HL-60 (cell line): ENCODE measurements around the gene HSPA4L.

Source experiments
- POLR2AphosphoS5 ChIP-seq: IDR thresholded peaks from 2 replicates; pipeline ENCODE4 v1.6.1; 2012; ENCODE audit warnings: low read depth
- TF ChIP-seq, protein P1 (sequence below): IDR thresholded peaks from one replicate; pipeline ENCODE4 v1.5.1; 2011; ENCODE audit warnings: low read length, control low read depth, inconsistent platforms; ENCODE audit not compliant: insufficient read depth

DNA sequence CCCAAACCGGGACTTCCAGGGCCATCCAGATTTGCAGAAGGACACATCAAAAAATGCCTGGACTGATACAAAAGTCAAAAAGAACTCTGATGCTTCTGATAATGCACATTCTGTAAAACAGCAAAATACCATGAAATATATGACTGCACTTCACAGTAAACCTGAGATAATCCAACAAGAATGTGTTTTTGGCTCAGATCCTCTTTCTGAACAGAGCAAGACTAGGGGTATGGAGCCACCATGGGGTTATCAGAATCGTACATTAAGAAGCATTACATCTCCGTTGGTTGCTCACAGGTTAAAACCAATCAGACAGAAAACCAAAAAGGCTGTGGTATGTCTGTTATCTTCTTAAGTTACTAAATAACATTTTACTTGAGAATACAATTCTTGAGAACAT, 107.8 kb downstream of the HSPA4L start:
- TF ChIP-seq, protein P1, sequence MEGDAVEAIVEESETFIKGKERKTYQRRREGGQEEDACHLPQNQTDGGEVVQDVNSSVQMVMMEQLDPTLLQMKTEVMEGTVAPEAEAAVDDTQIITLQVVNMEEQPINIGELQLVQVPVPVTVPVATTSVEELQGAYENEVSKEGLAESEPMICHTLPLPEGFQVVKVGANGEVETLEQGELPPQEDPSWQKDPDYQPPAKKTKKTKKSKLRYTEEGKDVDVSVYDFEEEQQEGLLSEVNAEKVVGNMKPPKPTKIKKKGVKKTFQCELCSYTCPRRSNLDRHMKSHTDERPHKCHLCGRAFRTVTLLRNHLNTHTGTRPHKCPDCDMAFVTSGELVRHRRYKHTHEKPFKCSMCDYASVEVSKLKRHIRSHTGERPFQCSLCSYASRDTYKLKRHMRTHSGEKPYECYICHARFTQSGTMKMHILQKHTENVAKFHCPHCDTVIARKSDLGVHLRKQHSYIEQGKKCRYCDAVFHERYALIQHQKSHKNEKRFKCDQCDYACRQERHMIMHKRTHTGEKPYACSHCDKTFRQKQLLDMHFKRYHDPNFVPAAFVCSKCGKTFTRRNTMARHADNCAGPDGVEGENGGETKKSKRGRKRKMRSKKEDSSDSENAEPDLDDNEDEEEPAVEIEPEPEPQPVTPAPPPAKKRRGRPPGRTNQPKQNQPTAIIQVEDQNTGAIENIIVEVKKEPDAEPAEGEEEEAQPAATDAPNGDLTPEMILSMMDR = no peak
- no peak for TF ChIP-seq POLR2AphosphoS5
